ENCODE measurements around the gene CENPX. TPM values are rescaled to one million over a fixed set of nuclear protein-coding genes. Genes with fewer than 3 reads are reported as not detected.

Gene CENPX
- total and polyA plus RNA-seq, 2 of the 13 experiments (the other 11 are each of a cell fraction or from before 2014, with no cell fraction given): 92.7 to 170 TPM

GRCh38 chr17:82056729-82057621 is 34.3 kb upstream of the CENPX start (continued):
- TF ChIP-seq, protein P1, sequence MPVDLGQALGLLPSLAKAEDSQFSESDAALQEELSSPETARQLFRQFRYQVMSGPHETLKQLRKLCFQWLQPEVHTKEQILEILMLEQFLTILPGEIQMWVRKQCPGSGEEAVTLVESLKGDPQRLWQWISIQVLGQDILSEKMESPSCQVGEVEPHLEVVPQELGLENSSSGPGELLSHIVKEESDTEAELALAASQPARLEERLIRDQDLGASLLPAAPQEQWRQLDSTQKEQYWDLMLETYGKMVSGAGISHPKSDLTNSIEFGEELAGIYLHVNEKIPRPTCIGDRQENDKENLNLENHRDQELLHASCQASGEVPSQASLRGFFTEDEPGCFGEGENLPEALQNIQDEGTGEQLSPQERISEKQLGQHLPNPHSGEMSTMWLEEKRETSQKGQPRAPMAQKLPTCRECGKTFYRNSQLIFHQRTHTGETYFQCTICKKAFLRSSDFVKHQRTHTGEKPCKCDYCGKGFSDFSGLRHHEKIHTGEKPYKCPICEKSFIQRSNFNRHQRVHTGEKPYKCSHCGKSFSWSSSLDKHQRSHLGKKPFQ (CRISPR knock-in tag; IDR thresholded peaks at IDR 0.05; ENCODE audit: insufficient replicate concordance): no peak
- TF ChIP-seq RORA (CRISPR knock-in tag; IDR thresholded peaks at IDR 0.05): no peak
- TF ChIP-seq SIN3B (IDR thresholded peaks at IDR 0.05; ENCODE audit: low read length): no peak
- TF ChIP-seq ZNF768 (CRISPR knock-in tag; IDR thresholded peaks at IDR 0.05): peak; percentile 57
- peak; percentile 40; the same call in 1 of the 2 replicates for TF ChIP-seq POGZ (CRISPR knock-in tag; IDR thresholded peaks at IDR 0.05)
- TF ChIP-seq ZNF639 (CRISPR knock-in tag; conservative IDR thresholded peaks at IDR 0.05): 0 out of 2 replicates have a peak, but pooled peaks have one; percentile 43
- peak; percentile 64; the same call in 1 of the 2 replicates for TF ChIP-seq TGIF2 (CRISPR knock-in tag; IDR thresholded peaks at IDR 0.05)
- TF ChIP-seq ZNF782 (CRISPR knock-in tag; IDR thresholded peaks at IDR 0.05; ENCODE audit: borderline replicate concordance): peak; percentile 20; the same call in 1 of the 2 replicates
- no peak for TF ChIP-seq AFF4 (CRISPR knock-in tag; IDR thresholded peaks at IDR 0.05)
- TF ChIP-seq, protein P2, sequence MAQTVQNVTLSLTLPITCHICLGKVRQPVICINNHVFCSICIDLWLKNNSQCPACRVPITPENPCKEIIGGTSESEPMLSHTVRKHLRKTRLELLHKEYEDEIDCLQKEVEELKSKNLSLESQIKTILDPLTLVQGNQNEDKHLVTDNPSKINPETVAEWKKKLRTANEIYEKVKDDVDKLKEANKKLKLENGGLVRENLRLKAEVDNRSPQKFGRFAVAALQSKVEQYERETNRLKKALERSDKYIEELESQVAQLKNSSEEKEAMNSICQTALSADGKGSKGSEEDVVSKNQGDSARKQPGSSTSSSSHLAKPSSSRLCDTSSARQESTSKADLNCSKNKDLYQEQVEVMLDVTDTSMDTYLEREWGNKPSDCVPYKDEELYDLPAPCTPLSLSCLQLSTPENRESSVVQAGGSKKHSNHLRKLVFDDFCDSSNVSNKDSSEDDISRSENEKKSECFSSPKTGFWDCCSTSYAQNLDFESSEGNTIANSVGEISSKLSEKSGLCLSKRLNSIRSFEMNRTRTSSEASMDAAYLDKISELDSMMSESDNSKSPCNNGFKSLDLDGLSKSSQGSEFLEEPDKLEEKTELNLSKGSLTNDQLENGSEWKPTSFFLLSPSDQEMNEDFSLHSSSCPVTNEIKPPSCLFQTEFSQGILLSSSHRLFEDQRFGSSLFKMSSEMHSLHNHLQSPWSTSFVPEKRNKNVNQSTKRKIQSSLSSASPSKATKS (CRISPR knock-in tag; IDR thresholded peaks at IDR 0.05): no peak
- TF ChIP-seq SMARCC2 (IDR thresholded peaks at IDR 0.05): no peak
- no peak for TF ChIP-seq NBN (conservative IDR thresholded peaks at IDR 0.05)
- no peak for TF ChIP-seq CCDC6 (CRISPR knock-in tag; IDR thresholded peaks at IDR 0.05)
- peak; percentile 73; the same call in 1 of the 2 replicates for TF ChIP-seq DMAP1 (CRISPR knock-in tag; IDR thresholded peaks at IDR 0.05)
- TF ChIP-seq ZFP36 (IDR thresholded peaks at IDR 0.05; ENCODE audit: borderline replicate concordance, low read depth, low read length, partially characterized antibody): no peak
- TF ChIP-seq, protein P3, sequence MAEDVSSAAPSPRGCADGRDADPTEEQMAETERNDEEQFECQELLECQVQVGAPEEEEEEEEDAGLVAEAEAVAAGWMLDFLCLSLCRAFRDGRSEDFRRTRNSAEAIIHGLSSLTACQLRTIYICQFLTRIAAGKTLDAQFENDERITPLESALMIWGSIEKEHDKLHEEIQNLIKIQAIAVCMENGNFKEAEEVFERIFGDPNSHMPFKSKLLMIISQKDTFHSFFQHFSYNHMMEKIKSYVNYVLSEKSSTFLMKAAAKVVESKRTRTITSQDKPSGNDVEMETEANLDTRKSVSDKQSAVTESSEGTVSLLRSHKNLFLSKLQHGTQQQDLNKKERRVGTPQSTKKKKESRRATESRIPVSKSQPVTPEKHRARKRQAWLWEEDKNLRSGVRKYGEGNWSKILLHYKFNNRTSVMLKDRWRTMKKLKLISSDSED (CRISPR knock-in tag; IDR thresholded peaks at IDR 0.05): no peak
- TF ChIP-seq RELA (CRISPR knock-in tag; IDR thresholded peaks at IDR 0.05): 0 out of 2 replicates have a peak, but pooled peaks have one; percentile 24
- no peak for TF ChIP-seq SMAD9 (CRISPR knock-in tag; IDR thresholded peaks at IDR 0.05)

Measured in HepG2 (cell line).